ENCODE measurements around the gene SIGLEC10.

DNA sequence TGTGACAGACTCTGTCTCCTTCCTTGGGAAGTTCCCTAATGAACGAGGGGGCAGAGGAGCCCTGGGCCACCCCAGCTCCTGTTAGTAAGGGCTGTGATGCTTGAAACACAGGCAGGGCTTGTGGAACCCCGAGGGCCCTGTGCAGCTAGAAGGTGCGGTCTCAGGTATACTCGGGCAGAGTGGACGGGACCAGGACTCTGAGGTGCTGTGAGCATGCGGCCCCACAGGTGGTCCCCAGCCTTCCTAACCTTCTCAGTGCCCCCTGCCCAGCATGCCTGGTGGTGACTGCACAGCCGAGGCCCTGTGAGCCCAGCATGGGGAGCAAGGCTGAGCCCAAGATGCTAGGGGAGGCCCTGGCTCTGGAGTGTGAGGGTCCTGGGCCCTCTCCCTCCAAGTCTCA lies 44.8 kb upstream of the SIGLEC10 start:
- no peak for TF ChIP-seq FOSB (CRISPR knock-in tag; IDR thresholded peaks at IDR 0.05)
- TF ChIP-seq EP300 (IDR thresholded peaks at IDR 0.05): no peak
- TF ChIP-seq, protein P1, sequence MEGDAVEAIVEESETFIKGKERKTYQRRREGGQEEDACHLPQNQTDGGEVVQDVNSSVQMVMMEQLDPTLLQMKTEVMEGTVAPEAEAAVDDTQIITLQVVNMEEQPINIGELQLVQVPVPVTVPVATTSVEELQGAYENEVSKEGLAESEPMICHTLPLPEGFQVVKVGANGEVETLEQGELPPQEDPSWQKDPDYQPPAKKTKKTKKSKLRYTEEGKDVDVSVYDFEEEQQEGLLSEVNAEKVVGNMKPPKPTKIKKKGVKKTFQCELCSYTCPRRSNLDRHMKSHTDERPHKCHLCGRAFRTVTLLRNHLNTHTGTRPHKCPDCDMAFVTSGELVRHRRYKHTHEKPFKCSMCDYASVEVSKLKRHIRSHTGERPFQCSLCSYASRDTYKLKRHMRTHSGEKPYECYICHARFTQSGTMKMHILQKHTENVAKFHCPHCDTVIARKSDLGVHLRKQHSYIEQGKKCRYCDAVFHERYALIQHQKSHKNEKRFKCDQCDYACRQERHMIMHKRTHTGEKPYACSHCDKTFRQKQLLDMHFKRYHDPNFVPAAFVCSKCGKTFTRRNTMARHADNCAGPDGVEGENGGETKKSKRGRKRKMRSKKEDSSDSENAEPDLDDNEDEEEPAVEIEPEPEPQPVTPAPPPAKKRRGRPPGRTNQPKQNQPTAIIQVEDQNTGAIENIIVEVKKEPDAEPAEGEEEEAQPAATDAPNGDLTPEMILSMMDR (IDR thresholded peaks at IDR 0.05): no peak
- no peak for TF ChIP-seq CHD4 (IDR thresholded peaks at IDR 0.05; ENCODE audit: borderline replicate concordance)
- TF ChIP-seq POLR2A (IDR thresholded peaks at IDR 0.05; ENCODE audit: low read length): no peak
- TF ChIP-seq ESRRA (IDR thresholded peaks at IDR 0.05; ENCODE audit: borderline replicate concordance, low read length): no peak
- TF ChIP-seq, protein P2, sequence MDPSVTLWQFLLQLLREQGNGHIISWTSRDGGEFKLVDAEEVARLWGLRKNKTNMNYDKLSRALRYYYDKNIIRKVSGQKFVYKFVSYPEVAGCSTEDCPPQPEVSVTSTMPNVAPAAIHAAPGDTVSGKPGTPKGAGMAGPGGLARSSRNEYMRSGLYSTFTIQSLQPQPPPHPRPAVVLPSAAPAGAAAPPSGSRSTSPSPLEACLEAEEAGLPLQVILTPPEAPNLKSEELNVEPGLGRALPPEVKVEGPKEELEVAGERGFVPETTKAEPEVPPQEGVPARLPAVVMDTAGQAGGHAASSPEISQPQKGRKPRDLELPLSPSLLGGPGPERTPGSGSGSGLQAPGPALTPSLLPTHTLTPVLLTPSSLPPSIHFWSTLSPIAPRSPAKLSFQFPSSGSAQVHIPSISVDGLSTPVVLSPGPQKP (IDR thresholded peaks at IDR 0.05; ENCODE audit: low read depth, low read length): no peak
- no peak for TF ChIP-seq JUN (IDR thresholded peaks at IDR 0.05)
